Stimulated activated CD4-positive, alpha-beta T cell treated with anti-CD3 and anti-CD28 coated beads, Interleukin-12 subunit alpha, Interleukin-12 subunit beta, amount 100 ng/mL, for 4 hours (primary cell): ENCODE results near the gene ATF6.

Experiments
- DNase-seq: peaks from one replicate; pipeline ENCODE4 v3.0.0-alpha.2; 2020

Gene ATF6

DNA sequence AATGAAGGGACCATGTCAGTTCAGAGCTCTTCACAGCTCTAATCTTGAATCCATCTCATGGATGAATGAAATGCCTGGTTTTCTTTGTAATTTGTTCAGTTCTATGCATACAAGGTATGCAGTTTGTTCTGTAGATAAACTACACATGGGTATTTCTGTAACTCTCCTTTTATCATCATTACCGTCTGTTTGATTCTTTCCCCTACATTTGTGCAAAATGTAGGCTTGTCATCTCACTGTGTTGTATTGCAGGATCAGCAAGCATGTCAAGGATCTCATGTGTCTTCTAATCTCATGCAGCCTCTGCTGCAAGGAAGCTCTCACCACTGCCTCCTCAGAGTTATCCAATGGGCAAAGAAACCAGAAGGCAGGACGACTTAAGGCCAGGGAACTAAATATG lies 178.3 kb downstream of the ATF6 start:
- no peak for DNase-seq

DNA sequence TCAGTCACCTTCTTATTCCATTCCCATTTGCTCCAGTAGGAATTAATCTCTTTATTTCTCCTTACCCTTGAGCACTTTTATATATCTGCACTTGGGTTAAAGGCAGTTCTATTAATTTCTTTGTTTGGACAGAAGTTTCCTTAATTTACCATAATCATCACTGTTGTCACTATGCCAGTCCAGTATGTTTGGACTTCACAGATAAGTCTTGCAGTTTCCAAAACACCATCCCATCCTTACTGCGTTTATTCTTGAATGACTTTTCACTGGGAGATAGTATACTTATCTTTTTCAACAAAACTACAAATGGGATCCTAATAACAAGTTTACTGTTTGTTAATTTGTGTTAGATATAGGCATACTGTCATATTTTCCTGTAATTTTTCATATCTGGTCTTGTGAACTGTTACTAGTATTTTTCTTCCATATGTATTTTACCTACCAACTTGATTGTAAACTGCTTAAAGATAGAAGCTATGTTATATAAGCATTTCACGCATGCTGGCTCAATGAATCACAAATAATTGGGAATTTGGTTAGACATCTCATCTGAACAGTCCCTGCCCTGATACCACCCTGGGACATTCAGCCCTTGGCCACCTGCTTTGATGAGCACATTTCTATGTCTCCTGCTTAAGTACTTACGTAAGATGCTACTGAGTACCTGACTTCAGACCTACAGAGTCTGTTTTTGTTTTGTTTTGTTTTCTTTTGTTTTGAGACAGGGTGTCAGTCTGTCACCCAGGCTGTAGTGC lies 179.4 kb downstream of the ATF6 start:
- no peak for DNase-seq

DNA sequence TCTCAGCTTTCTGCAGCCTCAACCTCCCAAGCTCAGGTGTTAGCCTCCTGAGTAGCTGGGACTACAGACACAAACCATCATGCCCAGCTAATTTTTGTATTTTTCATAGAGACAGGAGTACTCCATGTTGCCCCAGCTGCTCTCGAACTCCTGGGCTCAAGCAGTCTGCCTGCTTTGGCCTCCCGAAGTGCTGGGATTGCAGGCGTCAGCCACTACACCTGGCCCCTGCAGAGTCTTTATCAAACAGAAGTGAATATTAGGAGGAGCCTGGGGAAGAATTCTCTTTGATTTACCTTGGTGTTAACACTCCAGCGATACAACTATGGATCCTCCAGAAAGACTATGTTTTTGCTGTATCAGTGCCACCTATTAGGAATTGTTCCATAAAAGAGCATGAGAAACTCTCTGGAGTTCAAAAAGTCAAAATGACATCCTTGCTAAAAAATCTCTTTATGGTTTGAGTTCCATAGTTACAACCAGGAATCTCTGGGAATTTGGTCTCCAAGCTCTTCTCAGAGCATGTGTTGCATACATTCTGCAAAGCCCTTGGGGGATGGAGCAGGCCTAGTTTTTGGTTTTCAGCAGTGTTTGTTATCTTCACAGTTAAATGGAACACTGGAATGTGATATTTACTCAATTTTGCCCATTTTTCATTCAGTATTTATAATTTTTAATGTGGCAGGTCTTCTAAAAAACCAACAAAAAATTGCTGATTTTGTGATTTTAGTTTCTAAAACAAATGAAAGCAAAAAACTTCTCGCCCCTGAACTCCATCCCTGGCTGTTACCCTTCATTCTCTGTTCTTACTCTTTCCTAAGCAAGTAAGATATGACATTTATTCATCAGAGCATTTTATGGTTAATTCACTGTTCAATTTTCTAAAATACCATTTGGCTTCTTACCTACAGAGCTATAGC lies 180.2 kb downstream of the ATF6 start:
- no peak for DNase-seq

DNA sequence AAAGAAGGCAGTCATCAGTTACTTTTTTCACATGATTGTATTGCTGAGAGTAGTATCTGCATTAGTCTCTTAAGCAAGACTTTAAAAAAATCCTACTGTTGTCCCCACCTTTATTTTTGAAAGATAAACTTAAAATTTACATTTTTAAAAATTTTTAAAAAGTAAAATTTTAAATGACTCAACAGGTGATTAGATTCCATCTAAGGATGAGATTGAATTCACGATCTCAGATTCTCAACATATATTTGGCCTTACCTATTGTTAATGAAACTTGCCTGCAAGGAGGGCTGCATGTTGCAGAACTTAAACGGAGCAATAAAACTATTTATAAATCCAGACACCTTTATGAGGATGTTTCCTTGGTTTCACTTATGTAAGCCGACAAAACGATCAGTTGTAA lies 182.3 kb downstream of the ATF6 start:
- DNase-seq: no peak

DNA sequence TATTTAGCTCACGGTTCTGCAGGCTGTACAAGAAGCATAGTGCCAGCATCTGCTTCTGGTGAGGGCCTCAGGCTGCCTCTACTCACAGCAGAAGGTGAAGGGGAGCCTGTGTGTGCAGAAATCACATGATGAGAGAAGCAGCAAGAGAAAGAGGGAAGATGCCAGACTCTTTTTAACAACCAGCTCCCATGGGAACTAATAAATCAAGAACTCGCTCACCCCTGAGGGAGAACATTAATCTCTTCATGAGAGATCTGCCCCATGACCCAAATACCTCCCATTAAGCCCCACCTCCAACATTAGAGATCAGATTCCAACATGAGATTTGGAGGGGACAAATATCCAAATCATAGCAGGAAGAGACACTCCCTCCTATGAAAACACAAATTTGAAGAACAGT lies 183.4 kb downstream of the ATF6 start:
- no peak for DNase-seq

DNA sequence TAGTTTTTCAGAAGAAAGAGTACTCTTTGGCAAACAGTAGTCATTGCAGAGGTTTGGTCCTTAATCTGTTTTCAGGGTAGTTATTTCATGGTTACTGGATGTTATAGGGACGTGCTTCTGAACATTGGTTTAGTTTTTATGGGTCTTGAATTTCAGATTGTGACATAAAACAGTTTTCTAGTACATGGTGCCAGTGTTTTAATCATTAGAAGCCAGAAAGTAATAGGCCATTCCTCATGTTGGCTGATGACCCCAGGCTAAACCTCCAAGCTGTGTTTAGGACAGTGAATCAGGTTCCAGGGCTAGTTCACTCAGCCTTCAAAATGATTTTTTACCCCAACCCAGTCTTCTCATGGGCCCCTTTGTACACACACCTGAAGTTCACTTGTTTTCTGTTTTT lies 184.3 kb downstream of the ATF6 start:
- no peak for DNase-seq

DNA sequence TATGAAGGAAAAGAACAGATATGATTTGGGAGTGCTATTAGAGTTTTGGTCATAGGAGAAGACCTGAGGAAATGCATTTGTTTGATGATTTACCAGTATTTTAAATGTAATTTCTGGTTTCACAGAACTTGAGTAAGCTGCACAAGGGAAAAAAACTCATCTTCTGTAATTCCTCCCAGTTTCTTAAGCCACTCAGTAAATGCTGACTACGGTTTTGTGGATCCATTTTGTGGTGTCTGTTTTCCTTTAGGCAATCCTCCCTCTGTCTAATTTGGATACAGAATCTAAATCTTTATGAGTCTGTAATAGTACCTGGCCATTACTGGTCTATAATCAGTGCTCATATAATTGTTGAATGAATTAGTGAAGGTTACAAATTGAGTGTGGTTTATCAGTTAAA lies 185.5 kb downstream of the ATF6 start:
- DNase-seq: no peak

DNA sequence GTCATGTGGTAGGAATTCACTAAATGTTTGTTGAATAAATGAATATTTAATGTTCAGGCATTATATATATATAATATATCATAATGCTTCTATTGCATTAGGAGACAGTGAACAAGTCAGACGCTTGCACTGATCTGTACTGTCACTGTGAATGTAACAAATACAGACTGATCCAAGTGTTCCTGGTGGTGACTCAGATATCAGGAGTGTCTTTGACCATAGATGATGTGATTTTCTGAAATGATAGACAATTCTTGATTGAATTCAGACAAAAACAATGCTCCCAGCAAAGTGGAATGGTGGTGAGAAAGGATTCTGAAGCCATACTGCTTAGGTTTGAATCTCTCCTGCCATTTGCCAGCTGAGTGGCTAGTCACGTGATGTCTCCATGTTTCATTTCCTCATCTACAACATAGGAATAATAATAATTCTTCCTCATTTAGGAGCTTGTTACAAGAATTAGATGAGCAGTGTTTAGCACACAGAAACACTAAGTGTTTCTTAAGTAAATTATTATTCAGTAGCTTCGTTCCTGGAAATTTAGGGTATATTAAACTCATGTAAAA lies 186.6 kb downstream of the ATF6 start:
- no peak for DNase-seq

DNA sequence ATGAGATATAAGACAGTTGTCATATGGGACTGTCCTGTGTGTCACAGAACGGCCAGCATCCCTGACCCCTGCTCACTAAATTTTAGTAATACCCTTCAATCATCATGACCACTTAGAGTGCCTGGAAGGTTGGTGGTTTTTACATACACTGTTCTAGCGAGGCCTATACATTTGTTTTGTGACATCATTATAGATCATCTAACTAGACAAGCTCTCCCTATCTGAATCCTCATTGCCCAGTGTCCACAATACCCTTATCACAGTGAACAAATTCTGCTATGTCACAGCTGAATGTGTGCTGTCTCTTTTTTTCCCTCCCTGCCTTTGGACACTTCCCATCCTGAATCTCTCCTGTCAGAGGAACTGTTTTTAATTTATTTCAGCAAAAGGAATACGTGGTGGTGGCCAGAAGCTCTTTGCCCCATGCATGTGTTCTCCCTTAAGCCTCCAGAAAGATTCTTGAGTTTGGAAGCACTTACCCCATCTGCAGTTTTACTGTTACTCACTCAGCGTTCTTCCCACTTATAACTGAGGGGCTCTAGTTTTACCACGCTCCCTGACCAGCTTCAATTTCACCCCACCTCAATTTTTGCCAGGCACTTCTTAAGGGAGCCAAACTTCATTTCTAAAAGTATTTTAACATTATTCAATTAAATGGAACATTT lies 187.3 kb downstream of the ATF6 start:
- DNase-seq: no peak

DNA sequence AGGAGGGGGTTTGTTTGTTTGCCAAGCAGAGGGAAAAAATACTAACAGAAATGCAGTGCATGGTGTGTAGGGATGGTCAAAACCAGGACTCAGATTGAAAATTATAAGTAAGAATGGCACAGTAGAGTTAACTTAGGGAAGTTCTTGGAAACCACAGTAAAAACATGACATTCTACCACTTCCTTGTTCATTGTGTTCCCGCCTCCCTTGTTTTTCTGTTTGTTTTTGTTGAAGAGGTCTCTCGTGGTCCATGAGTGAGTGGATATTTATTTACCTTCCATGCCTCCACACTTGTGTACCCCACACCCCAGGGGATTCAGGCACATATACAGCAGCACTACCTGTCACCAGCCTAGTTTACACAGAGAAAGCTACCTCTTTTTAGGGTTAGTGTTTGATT lies 187.9 kb downstream of the ATF6 start:
- DNase-seq: no peak

DNA sequence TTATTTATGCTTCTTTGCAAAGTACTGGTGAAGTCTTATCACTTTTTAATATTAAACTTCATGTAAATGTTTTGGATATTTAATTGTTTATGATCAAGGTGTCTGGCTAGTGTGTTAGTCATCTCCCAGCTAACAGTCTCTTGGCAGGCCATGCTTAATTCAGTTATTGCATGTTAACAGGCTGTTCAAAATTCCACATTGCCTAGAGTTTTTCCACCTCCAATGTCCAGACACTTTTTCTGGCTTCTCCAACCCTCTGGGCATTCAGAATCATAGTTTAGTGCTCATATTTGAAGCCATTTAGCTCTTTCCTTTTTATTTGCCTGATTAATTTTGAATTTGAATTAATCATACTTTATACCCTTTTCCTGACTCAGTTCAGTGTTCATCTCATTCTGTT lies 188.3 kb downstream of the ATF6 start:
- no peak for DNase-seq

DNA sequence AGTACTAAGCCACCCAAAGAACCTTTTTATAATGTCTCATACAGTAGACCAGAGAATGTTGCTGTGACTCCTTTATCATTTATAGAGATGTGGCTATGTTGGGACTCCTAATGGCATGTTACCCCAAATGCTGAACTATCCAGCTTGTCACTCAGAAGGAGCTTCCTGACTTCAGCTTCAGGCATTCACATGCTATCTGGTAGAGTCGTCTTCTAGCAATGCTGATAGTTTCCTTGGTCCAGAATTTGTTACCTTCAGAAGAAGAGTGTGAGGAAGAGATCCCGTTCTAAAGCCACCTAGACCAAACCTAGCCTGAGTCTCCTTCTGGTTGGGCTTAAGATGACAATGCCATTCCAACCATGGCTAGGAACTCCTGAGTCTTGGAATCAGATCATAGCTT lies 189.5 kb downstream of the ATF6 start:
- no peak for DNase-seq

DNA sequence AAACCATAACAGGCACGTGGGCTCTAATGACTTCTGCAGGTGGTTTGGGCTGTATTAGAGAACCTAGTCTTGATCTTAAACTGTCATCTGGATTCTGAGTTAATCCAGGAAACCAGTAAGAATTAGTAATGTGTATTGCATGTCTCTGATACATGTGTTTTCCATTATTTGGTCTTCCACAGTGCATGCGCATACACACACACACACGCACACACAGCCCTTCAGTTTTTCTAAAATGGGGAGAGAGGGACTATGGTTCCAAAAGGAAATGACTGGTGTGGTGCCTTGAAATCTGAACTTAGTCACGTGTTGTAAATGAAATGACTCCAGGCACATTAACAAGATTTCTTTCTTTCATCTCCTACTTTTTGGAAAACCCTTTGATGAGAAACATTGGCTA lies 190.0 kb downstream of the ATF6 start:
- no peak for DNase-seq

DNA sequence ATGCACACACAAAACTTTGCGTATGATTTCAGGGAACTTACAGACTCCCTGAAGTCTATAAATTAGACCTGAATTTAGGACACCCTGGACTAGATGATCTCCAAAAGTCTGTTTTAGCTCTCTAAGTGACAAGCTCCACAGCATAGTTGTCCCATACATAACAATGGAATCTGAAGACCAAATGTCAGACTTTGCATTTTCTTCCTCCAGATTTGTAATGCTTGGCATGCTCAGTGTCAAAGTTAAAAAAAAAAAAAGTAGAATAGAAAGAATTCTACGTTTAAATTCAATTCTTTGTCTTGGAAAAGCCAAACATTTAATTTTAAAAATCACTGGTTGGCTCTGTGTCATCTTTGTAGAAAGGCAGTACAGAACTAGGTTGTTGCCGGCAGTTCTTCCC lies 190.8 kb downstream of the ATF6 start:
- DNase-seq: no peak

DNA sequence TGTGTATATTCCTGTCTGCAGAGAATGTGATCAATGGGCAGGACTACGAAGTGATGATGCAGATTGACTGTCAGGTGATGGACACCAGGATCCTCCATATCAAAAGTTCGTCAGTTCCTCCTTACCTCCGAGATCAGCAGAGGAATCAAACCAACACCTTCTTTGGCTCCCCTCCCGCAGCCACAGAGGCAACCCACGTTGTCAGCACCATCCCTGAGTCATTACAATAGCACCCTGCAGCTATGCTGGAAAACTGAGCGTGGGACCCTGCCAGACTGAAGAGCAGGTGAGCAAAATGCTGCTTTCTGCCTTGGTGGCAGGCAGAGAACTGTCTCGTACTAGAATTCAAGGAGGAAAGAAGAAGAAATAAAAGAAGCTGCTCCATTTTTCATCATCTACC lies 192.3 kb downstream of the ATF6 start:
- no peak for DNase-seq

DNA sequence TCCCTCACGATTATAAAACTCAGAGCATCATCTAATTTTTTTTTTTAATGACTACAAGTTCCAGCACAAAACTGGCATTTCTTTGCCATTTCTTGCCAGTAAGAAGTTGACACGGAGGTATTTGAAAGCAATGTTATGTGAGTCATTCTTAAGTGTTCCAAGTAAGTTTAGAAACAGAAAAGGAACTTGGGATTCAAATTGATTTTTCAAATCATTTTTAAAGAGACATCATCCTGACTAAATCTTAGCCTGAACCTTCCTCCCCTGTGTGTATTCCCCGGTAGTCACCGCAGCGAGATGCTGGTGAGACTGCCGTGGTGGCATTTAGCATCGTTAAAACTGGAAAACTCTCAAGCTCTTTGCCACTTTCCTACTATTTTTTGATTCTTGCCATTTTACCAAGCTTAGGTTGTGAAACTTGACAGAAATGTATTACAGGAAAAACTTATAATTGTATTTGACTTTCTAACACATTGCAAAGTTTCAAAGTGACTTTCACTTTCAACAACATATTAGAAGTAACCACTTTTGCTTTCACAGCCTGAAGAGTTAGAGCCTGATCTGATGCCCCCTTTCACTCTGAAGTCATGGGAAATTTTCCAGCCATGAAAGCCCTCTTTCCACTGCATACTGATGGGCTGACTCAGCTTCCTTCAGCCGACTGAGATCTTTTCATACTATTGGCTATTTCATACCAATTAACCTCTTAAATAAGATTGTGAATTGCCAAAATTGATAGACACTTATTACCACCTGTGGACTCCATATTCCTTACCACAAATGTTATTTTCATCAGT lies 196.2 kb downstream of the ATF6 start:
- DNase-seq: peak; percentile 22

DNA sequence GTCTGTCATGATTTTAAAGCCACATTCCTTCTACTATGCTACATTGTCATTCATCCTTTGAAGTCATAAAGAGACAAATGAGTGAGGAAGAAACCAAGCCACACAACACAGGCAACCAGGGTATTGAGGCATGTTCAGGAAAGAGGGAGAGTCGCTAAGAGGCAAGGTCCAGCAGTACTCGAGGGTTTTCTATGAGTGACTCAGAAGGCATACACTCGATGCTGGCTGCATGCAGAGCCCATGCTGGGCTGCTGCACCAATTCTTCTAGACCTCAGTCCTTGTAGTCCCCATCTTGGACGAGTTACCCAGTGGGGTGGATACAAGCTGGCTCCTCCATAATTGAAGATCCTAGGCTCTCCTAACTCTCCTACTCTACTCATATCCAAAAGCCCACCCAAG lies 199.9 kb downstream of the ATF6 start:
- DNase-seq: no peak

DNA sequence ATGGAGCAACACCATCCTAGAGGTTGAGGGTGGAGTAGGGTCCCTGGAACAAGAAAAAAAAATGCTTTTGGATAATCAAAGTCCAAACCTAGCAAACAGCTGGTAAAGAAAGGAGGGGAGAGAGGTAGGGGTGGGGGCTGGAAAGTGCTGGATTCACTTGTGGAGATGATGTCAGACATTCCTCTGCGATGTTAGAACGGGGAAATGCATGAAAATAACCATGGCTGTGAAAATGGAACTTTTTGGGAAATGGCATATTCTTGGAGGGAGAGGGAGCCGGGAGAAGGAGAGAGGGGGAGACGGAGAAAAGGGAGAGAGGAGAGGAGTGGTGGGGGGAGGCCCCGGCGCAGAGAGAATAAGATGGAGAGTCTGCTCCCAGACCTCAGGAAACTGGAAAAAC lies 203.9 kb downstream of the ATF6 start:
- no peak for DNase-seq

DNA sequence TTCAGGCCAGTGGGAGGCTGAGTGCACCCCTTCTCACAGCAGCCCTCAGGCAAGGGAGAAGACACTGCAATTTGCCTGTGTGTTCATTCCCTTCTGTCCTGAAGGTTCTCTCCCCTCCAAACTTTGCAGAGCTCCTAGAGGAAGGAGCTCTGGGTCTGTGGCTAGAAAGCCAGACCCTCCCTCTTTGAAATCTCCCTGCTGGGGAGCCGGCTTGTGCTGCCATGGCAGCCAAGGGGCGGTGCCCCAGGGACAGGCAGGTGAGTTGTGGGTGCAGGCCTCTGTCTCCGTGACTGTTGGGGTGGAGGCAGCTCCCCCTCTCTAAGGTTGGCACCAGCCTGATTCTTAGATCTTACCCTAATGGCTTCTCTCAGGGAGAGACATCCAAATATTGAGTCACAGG lies 204.5 kb downstream of the ATF6 start:
- DNase-seq: no peak

DNA sequence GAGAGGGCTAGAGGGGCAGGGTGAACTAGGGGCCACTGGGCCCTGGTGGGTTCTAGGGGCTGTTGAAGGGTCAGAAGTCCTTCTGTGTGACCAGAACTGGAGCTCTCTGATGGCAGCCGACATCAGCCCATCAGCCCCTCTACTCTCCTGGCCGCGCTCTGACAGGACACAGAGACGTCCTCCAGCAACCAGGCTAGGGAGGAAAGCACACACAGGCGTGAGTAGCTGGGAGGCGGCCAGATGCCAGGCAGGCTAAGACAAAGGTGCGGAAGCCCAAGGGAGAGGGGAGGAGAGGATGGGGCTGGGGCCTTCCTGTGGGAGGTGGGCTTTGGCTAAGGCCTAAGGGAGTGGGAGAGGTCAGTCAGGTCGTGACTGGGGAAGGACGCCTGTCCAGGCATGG lies 206.7 kb downstream of the ATF6 start:
- no peak for DNase-seq

DNA sequence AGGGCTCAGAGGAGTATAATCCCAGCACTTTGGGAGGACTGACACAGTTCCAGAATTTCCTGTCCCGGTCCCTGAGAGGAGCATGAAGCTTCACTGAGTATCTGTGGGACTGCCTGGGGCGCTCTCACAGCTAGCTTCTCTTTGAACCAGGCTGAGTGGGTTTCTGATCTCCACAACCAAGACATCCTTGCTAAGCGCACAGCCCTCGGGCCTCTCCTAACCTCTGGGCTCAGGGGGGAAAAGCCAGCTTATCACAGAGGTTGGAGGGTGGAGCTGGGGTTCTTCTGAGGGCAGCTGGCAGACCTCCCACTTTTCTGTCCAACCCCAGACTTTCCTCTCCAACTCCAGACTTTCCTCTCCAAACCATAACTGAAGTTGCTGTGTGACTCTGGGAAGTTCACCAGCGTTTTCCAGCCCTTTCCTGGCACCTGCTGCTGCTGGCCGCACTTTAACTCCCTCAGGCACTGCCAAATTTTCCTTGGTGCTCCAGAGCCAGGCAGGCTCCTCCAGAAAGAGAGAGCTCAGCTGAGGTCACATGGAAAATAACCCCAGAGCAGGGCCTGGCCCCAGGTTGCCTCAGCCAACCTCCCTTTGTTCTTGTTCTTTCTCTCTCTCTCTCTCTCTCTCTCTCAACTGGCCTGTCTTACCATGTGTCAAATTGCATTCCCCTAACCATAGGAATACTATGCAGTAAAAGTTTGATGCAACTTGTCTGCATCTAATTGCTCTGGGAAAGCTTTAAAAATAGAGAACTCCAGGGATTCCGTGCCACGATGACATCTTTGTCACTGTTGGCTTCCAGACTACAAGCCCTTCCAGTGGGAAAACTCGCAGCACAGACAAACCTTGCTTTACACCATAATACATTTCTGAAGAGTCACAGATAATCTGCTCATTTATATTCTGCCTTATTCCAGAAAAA lies 208.1 kb downstream of the ATF6 start:
- no peak for DNase-seq
